ENCODE data around the gene GABRG3.
"Not testable (repeated sequence)": the region's sequence is repeated elsewhere in the genome, so short reads cannot be mapped to it uniquely, and the experiment has no call there.

GABRG3 gene

DNA sequence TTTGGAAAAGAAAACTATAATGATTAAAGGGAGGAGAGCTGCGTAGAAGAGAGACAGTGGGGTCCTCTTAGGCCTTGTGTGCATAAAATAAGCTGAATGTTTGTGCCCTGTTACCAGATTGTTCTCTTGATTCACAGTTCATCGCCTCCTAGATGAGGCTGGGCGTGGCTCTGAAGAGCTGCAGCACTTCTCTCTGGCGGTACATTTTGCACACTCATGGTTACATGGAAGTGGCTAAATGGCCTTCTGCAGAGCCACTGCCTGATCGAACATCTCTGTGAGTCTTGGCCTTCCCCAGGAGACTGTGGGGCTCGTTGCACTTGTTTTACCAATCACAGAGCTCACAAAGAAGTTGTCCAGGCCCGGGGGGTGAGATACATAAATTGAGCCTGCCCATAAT, 208.8 kb downstream of the GABRG3 start:
- DNase-seq (ENCODE audit: low spot score) = no peak

DNA sequence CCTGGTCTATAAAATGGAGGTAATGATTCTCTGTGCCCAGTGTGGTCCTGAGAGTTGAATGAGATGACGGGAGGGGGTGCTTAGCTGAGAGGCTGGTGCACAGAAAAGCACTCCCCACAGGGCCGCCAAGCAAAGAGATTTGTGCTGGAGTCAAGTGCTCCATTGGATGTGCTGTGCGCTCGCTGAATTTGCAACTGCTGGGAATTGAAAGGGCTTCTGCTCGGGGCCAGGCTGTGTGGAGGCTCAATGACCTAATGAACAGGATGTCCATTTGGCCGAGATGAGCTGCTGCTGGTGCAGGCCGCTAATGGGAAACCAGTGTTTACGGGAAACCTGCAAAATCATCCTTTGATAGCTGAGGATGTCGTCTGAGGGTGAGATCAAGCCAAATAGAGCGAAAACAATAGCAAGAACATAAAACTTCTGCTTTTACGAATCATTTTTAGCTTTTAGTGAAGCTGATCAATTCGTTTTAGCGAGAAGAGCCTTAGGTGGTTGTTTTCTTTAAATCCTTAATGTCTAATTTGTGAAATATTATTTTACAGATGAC, 211.7 kb downstream of the GABRG3 start:
- DNase-seq (ENCODE audit: low spot score) = no peak

DNA sequence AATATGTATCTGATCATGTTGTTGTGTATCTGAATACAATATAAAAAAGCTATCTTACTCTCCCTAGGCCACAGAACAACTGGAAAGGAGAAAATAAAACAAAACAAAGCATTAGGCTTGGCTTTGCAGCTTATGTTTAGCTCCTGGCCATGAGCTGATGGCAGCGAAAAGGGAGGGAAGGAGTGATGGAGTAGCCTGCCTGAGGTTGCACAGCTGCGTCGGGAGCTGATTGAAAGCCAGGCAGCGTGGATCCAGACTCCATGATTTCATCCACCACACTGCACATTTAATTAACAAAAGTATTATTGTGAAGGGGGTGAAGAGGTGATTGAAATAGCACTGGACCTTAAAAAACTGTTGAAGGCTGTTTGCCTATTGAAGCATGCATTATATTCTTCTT, 212.2 kb downstream of the GABRG3 start:
- no peak for DNase-seq (ENCODE audit: low spot score)

DNA sequence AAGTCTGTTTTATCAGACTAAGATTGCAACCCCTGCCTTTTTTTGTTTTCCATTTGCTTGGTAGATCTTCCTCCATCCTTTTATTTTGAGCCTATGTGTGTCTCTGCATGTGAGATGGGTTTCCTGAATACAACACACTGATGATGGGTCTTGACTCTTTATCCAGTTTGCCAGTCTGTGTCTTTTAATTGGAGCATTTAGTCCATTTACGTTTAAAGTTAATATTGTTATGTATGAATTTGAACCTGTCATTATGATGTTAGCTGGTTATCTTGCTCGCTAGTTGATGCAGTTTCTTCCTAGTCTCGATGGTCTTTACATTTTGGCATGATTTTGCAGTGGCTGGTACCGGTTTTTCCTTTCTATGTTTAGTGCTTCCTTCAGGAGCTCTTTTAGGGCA, 220.5 kb downstream of the GABRG3 start:
- not testable (repeated sequence) for DNase-seq (ENCODE audit: low spot score)

DNA sequence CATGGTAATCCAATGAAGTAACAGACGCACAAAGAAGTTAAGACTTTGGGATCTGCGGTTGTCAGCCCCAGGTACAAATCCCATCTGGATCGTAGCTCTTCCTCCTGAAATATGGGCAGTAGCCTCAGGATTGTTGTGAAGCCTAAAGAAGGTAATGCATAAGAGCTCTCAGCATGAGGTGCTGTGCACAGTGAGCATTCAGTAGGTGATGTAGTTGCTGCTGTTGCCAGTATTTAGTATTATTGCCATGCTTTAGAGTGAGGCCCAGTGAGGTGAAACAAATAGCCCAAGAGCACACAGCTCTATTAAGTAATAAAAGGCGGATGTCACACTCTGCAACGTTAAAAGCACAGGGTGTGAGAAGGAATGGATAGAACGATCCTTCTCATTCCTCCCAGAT, 225.7 kb downstream of the GABRG3 start:
- DNase-seq (ENCODE audit: low spot score) = no peak

DNA sequence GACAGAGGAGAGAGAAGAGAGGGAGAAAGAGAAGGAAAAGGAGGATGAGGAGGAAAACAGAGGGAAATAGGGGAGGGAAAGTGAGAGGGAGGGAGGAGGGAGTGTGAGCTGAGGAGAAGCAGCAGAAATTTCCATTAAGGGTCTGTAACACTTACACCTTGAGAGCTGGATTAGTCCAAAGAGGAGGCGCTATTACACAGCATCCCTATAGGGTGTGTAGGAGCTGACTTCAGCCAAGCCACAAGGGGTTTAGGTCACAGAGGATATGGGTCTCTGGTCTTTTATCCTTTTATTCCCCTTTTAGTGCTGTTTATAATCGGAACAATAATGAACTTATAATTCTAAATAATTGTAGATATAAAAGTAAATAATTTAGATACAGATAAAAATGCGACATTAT, 230.4 kb downstream of the GABRG3 start:
- DNase-seq (ENCODE audit: low spot score) = no peak

DNA sequence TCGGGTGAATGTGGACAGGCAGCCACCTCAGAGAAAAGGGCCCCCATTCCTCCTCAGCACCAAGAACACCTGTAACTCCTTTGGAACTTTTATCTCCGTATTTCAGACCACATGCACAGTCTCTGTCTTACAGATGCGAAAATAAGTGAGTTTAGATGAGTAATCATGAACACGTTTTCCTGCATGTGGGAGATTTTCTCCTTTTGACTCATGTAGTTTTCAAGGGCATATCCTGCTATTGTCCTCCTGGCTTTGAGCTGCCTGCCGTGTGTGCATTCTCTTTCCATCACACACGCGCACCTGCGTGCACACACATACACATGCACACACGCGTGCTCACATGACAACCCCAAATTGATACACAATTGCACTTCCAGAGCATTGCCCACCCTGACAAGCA, 239.2 kb downstream of the GABRG3 start:
- DNase-seq (ENCODE audit: low spot score) = no peak

DNA sequence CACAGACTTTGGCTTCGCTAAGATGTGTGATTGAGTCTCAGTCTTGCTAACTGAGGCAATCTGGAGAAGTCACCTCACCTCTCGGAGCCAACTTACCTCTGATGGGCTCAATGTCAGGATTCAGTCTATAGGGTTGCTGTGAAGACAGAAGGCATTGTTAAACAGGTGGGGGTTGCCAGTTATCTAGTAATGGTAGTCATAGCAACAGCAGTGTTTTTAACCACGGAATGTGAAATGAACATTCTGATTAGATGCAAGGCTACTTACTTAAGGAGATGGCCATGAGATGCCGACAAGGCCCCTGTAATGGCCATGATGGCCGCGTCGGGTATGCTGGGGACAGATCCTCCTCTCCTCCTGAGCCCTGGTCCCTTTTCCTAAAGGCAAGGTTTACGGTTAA, 243.1 kb downstream of the GABRG3 start:
- no peak for DNase-seq (ENCODE audit: low spot score)

DNA sequence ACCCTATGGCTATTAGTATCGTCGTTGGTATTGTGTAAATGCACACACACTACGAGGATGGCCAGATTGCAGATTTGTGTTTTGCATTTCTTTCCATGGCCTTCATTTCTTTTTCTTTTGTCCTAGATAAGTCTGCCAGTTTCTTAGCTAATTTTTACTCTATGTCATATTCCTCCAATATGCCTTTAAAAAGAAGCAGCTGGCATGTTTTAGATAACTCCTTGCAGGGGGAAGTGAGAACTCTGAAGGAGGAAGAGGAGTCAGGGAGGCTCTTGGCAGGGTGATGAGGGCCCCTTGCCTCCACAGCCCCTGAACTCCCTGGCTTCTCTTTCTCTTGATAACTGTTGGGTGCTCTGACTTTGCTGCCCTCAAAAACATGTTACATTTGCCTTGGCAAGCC, 244.0 kb downstream of the GABRG3 start:
- DNase-seq (ENCODE audit: low spot score) = no peak

DNA sequence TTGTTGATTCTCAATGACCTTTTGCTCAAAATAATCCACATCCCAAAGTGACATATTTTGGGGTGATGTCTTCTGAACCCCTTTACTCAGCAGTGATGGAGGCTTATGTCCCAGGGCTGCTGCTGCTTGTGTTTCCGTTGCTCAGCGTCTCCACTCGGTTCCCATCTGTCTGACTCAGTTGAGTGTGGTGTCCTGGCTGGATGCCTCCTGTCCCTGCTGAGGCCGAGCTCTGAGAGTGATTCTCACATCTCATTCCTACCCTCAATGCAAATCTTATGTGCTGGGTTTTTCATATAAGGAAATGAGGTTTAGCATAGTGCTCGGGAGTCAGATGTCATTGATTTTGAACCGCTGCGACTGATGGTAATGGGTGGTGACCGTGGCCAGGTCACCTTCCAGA, 247.4 kb downstream of the GABRG3 start:
- no peak for DNase-seq (ENCODE audit: low spot score)

DNA sequence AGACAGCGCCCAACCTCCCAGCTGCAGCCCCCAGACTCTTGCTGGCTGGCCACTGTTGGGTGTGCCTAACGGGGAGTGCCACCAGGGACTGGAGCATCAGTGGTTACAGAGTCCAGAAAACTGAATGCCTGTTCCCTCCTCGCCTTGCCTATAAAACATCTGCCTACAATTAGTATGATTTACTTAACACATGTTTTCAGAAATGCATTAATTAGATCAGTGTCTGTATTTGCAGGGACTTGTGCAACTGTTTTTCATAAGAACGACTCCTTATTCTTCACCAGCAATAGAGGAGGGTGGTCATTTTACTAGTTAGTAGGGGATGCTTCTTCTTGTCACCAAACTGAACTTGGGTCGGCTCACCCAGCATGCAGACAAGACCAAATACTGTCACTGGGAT, 248.7 kb downstream of the GABRG3 start:
- no peak for DNase-seq (ENCODE audit: low spot score)

DNA sequence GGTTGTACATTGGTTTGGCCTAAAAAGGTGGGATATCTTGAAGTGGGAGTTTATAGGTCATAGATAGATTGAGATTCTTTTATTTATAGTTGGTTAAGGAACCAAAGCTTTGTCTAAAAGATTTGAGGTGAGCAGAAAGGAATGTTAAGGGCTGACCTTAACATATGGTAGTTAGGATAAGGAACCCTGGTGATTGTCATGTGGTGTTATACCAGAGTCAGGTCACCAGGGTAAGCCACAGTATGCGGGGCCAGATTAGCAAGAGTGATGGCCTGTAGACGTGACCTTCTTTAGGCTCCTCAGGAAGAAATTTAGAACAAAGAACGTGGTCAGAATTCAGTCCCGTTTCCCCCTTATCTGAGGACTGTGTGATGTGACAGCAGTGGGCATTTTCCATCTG, 249.2 kb downstream of the GABRG3 start:
- no peak for DNase-seq (ENCODE audit: low spot score)

DNA sequence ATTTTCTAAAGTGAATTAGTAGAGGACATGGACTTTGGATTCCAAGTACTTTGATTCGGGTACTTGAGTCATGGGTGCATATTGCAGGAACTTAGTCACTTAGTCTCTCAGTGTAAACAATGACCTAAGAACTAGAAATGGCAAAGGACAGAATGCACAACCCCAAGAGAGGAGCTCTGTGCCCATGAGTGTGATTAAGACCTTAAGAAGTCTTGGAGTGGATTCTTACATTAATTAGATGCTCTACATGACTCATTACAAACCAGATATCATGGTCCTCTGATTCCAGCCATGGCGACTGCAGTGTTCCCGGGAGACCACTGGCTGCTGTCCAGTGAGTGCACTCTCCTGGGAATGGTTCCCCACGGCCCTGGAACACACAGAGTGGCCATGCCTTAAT, 251.5 kb downstream of the GABRG3 start:
- DNase-seq (ENCODE audit: low spot score) = no peak

DNA sequence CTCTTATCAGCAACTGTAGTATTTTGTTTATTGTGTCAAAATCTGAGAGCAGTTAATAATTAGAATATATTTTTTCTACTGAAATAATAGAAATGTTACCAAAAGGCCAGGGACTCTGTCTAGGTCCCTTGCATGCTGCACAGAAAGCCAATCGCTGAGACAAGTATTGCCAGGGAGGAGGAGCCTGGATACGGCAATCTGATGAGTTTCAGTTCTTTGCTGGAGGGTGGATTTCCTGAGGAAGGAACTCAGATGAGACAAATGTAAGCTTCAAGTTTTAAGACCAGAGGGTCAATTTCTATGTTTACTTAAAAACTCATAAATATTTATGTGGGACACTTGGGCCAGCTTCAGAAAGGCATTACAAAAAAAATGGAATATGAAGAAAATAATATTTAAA, 252.2 kb downstream of the GABRG3 start:
- no peak for DNase-seq (ENCODE audit: low spot score)

DNA sequence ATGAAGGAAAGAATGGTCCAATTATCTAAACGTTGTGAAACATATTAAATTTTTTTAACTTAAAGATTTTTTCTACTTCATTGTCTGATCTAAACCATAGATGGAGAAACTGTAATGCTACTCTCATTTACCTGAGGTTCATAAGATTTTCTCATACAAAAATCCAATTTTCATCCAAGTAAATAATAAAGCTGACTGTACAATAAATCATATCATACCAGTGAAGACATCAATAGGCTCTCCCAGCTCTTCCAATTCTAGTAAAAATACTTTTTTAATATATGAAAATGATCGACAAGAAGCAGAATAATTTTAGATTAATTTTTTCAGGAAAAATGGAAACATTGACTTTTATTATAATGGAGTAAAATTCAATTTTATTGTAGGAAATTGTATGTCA, 260.8 kb downstream of the GABRG3 start:
- no peak for DNase-seq (ENCODE audit: low spot score)

DNA sequence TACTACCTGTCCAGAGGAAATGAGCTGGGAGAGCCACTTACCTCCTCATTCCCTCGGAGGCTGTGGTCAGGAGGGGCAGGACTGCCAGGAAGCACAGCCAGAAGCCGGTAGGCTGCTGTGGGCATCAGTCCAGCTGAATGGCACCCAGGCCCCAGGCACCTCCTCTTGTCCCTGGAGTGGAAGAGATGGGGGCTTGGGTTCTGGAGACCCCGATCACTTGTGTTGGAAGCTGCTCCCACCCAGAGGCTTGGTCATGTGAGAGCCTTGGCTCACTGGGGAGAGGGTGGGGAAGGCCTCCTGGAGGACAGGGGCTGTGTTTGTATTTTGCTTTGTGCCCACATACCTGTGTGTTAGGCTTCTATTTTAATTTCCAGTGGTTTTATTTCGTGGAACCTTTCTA, 261.9 kb downstream of the GABRG3 start:
- DNase-seq (ENCODE audit: low spot score) = no peak

DNA sequence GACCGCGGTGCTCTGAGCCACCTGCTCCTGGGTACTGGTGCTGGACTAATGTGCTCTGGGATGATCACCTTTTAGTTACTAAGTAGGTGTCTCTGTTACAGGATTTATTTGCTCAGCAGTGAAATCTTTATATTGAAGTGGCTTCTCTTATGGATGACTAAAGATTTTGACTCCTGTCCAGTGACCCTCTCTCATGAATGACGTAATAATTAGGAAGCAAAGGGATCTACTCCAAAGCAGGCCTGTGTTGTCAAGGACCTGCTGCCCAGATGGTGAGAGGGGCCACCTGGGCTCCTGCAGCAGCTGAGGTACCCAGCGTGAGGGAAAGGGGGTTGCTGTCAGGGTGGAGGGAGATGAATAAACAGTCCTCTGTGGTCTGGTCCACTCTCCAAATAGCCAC, 263.6 kb downstream of the GABRG3 start:
- no peak for DNase-seq (ENCODE audit: low spot score)

DNA sequence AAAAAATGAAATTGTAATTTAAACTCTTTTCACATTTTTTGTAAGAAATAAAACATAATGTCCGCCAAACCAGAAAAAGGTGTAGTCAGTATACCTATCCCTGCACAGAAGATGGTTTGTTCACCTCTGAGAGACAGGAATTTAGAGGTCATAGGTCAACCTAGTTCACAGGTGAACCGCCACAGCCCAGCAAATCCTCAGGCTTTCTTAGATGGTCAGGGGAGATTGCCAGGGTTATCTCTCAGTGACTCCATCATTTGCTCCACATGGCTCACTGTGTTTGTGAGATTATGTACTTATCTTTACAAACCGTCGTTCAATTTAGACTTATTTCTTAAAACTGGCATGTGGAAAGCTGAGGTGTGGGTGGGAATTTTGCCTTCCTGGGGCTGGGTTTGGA, 264.2 kb downstream of the GABRG3 start:
- no peak for DNase-seq (ENCODE audit: low spot score)

DNA sequence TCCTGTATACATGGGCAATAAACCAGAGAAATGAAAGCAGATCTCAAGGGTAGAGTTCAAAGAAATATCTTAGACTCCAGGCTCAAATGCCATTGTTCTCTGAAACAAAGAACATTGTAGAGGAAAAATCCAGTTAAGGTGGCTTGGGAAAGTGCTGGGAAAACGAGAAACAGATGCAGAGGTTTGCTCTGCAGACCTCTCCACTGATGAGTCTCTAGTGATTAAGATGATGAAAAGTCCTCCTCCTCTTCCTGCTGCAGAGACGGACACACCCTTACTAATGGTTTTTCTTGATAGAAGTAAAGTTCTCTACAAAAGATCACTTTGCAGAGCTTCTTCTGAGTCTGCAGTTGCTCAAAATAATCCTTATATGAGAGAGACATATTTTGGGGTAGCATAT, 264.7 kb downstream of the GABRG3 start:
- no peak for DNase-seq (ENCODE audit: low spot score)

DNA sequence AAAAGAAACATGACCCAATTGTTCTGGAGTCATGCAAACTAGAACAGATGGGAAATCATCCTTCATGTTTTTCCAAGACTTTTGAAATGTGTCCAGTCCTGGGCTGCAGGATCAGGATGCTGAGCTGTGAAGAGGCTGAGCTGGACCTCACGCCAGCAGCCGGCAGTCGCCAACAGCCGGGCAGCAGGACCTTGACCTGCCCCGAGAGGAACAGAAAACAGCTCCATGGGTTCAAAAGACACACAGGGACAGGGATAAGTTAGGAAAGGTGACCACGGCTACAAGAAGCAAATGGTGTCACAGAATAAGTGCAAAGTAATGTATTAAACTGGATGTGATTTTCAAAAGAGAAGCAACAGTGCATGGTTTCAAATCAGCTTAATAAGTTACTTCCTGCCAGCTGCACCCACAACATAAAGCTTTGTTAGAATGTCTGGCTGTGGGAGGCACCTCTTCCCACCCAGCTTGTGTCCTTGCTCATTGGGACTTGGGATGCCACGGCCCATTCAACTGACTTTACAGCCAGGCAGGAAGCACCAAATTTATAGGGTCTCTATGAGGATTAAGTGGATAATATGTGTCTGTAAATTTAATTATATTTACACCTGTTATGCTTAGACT, 266.4 kb downstream of the GABRG3 start:
- no peak for DNase-seq (ENCODE audit: low spot score)

DNA sequence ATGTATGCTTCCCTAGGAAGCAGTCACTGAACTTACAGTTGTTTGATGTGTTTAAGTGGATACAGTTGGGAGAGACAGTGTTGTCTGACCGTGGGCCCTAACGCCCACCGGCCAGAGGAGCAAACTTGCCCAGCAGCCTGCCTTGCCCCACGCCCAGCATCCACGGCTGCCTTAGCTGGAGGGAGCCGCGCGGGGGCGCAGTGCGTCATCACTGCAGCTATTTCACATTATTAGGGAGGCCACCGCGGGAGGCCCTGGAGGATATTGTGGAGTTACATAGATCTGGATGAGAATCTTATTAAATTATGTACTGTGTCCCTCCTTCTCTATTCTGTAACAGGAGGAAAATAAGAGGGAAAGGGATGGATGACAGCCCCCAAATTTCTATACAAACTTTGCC, 267.2 kb downstream of the GABRG3 start:
- DNase-seq (ENCODE audit: low spot score) = no peak

DNA sequence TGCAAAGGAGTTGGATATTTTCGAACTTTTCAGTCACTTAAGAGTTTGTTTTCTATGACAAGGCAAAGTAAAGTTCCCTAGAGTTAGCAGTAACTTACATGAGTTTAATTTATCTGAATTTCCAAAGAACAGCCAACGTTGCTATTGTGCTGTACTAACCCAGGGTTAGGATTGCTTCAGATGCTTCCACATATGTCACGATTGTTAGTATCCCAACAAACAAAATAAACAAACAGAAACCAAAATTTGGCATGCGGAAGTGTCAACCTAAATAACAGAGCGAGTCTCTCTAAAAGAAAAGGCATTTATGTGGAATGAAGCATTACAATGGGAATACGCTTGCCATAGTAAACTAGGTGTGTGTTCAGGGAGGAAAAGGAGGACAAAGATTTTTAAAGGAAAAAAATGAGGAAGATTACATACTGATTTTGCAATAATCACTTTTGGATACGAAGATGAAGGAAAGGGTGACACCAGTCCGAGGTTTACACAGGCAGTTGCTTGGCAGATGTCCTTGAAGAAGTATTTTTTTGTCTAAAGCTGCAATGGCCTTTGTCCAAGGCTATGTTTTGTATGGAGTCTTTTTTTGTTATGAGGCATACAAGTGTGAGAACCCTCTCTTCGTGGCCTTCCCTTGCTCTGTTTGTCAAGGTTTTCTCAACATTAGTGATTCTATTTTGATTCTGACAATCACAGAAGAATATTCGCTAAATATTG, 267.9 kb downstream of the GABRG3 start:
- DNase-seq (ENCODE audit: low spot score) = no peak

DNA sequence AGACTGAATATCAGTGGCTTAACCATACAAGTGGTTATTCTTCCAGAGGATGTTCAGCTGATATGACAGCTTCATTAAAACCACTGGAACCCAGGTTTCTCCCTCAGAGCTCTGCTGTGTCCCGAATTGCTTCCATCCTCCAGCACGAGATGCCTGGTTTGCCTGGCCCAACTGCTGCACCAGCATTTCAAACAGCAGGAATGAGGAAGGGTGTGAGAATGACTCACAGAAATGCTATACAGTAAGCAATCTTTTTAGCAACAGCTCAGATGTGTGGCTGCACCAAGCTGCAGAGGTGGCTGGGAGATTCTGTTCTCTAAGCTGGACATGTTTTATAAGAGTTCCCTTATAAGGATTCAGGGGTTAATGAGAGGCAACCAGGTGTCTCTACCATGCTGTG, 271.0 kb downstream of the GABRG3 start:
- no peak for DNase-seq (ENCODE audit: low spot score)

DNA sequence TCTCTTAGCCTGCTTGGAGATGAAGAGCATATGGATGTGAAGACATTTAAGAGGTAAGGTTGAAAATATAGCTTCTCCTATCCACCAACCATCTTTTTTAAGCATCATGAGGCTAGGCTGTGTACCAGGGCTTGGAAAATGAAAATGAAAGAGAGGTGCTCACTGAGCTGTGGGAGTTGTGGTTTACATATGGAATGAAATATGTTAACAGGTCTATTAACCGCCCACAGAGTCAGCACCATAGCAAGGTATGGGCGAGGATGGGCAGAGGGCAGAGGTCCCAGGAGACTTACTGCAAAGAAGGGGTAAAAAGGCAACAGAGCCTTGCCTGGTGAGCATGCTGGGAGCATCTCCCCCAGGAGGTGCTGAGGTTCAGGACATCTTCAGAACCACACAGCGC, 273.1 kb downstream of the GABRG3 start:
- no peak for DNase-seq (ENCODE audit: low spot score)

Measured in GM03348 (cell line).